Panc1 (cell line): ENCODE data around the gene GALNT18. TPM values are rescaled to one million over a fixed set of nuclear protein-coding genes. Genes with fewer than 3 reads are reported as not detected.

Experiments used
- ATAC-seq: fragments of 200-7000 bp; cut with Tn5 transposase; 2 replicates; pipeline ENCODE4 v1.9.1; 2020; ENCODE audit warnings: mild to moderate bottlenecking, moderate library complexity
- BruUV-seq: library from RNA; stranded (reverse); fragments of 400-500 nt; replicated peaks from 2 replicates; lab custom pipeline; 2021; lab: Mats Ljungman, UMichigan
- CTCF ChIA-PET: fragments of 300-600 bp; sonication (Branson Sonifier 250); formaldehyde crosslinking; loops from one replicate; lab custom pipeline; 2022; ENCODE audit warnings: antibody characterized with exemption; lab: Charles Lee
- POLR2A ChIA-PET: fragments of 300-600 bp; sonication (Branson Sonifier 250); formaldehyde crosslinking; loops from one replicate; lab custom pipeline; 2022; ENCODE audit warnings: antibody characterized with exemption; lab: Charles Lee
- DNase-seq: peaks from one replicate; pipeline ENCODE4 v3.0.0-alpha.2; 2010; ENCODE audit warnings: low read depth, low spot score
- H3K27ac ChIP-seq: 2 replicates; pipeline ENCODE4 v1.5.1; 2011; ENCODE audit warnings: mild to moderate bottlenecking, low read length, inconsistent platforms
- H3K27me3 ChIP-seq: fragments of 200-500 bp; sonication (Bioruptor generic); 2 replicates; pipeline ENCODE4 v1.6.0; 2014; ENCODE audit warnings: low read length, inconsistent platforms; ENCODE audit not compliant: control insufficient read depth, insufficient read depth
- H3K36me3 ChIP-seq: fragments of 200-500 bp; sonication (Bioruptor generic); 2 replicates; pipeline ENCODE4 v1.5.1; 2014; ENCODE audit warnings: inconsistent platforms, mild to moderate bottlenecking, low read length, moderate library complexity; ENCODE audit not compliant: control insufficient read depth, insufficient read depth
- H3K4me1 ChIP-seq: 2 replicates; pipeline ENCODE4 v1.5.1; 2011; ENCODE audit warnings: inconsistent platforms, mild to moderate bottlenecking, low read length, moderate library complexity; ENCODE audit not compliant: control insufficient read depth, insufficient read depth
- H3K4me3 ChIP-seq, 2 experiments: 2 replicates each; pipeline ENCODE4 v1.5.1; 2011 to 2012; ENCODE audit warnings: low read depth in 2 of 2, low read length in 2 of 2, mild to moderate bottlenecking in 2 of 2, inconsistent platforms in 1 of 2, moderate library complexity in 1 of 2
- H3K9me3 ChIP-seq: fragments of 200-500 bp; sonication (Bioruptor generic); 2 replicates; pipeline ENCODE4 v1.5.1; 2014; ENCODE audit warnings: low read depth, mild to moderate bottlenecking, inconsistent platforms, low read length, moderate library complexity; ENCODE audit not compliant: control insufficient read depth, insufficient read depth
- CTCF ChIP-seq: fragments of 450-650 bp; IDR thresholded peaks from 2 replicates; pipeline ENCODE4 v1.5.1; 2017; ENCODE audit warnings: mild to moderate bottlenecking
- POLR2AphosphoS5 ChIP-seq: IDR thresholded peaks from 2 replicates; pipeline ENCODE4 v1.6.1; 2012; ENCODE audit warnings: mild to moderate bottlenecking, low read depth, low read length, moderate library complexity
- REST ChIP-seq, 2 experiments: IDR thresholded peaks; 2 replicates each; pipeline ENCODE4 v1.6.1; 2011 to 2012; ENCODE audit warnings: low read depth in 2 of 2, control low read depth in 1 of 2, low read length in 1 of 2, mild to moderate bottlenecking in 1 of 2, moderate library complexity in 1 of 2; ENCODE audit not compliant: insufficient read depth in 1 of 2
- SIN3A ChIP-seq: IDR thresholded peaks from 2 replicates; pipeline ENCODE4 v1.6.1; 2012; ENCODE audit warnings: low read depth, mild to moderate bottlenecking, low read length, moderate library complexity, borderline replicate concordance; ENCODE audit not compliant: insufficient read depth
- TCF7L2 ChIP-seq: IDR thresholded peaks from 2 replicates; pipeline ENCODE4 v1.6.1; 2011; ENCODE audit warnings: mild to moderate bottlenecking, low read depth, low read length, inconsistent platforms
- in situ Hi-C: cut with HindIII; loops from 2 replicates; pipeline ENCODE4 v1.10.0; 2016; ENCODE audit warnings: low sequenced_read_pairs, low pct_unique_long_range_greater_than_20kb
- intact Hi-C: fragments of 100-400 bp; cut with micrococcal nuclease; formaldehyde crosslinking; loops from one replicate; pipeline ENCODE4 v1.10.0; 2022; ENCODE audit not compliant: unreplicated experiment
- total RNA-seq: library from RNA; stranded (reverse); gene quantifications from one replicate; pipeline ENCODE4 v1.2.1, GENCODE V29; 2021; ENCODE audit not compliant: unreplicated experiment

GALNT18 gene
- total RNA-seq, 1 experiment from 2014 or later, result 8.6 TPM

DNA sequence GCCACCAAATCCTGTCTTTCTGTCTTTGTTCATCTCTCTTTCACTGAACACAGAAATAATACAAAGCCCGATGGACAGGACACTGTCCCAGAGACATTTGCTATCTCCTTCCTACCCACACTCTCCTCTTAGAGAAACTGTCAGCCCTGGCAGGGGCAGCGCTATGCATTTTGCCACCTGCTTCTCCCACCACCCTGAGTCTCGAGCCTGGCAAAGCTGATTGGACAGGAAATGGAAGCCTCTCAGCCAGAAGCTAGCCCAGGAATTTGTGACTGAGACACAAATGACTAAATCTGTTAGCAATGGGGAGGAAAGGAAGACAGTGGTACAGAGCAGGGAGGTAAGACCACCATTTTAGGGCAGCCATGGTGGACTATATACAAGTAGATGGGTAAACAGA, 14.9 kb upstream of the GALNT18 start:
- H3K4me3 ChIP-seq, result no peak overlapping the region
- H3K27ac ChIP-seq, result no peak overlapping the region
- ATAC-seq (no peak), DNase-seq (no peak)
- H3K36me3 ChIP-seq, result no peaks in the 10 kb centered on the region
- in situ Hi-C loops, result no loop called here
- no peaks in the 10 kb centered on the region for H3K4me1 ChIP-seq
- TF ChIP-seq TCF7L2 (no peak), SIN3A (no peak), CTCF (no peak), POLR2AphosphoS5 (no peak), REST (IDR thresholded peaks at IDR 0.05; ENCODE audit: insufficient read depth in 1 of 2, low read depth in 2 of 2, low read length in 1 of 2) (no peak)
- H3K9me3 ChIP-seq, result no peaks in the 10 kb centered on the region
- intact Hi-C loops, result no loop called here
- no TSS peak for BruUV-seq
- H3K27me3 ChIP-seq, result peaks cover 3% of the 10 kb centered on the region; the same call in 1 of the 2 replicates
- CTCF ChIA-PET, result no interaction called here
- POLR2A ChIA-PET, result interaction anchor here (0.6 kb wide), 1 partner anchor 642 kb away, joined by 6 read pairs; no protein-coding TSS in a partner anchor

GRCh38 chr11:11635443-11635842, 13.6 kb upstream of the GALNT18 start:
- in situ Hi-C loops (no loop called here), intact Hi-C loops (no loop called here)
- BruUV-seq, result no TSS peak
- H3K27me3 ChIP-seq, result peaks cover 3% of the 10 kb centered on the region; the same call in 1 of the 2 replicates
- H3K36me3 ChIP-seq, result no peaks in the 10 kb centered on the region
- no peaks in the 10 kb centered on the region for H3K4me1 ChIP-seq
- POLR2A ChIA-PET, result no interaction called here
- H3K9me3 ChIP-seq, result no peaks in the 10 kb centered on the region
- DNase-seq (no peak), ATAC-seq (no peak)
- H3K27ac ChIP-seq, result no peak overlapping the region
- CTCF ChIA-PET, result no interaction called here
- TF ChIP-seq CTCF, result no peak
- H3K4me3 ChIP-seq, result no peak overlapping the region

DNA sequence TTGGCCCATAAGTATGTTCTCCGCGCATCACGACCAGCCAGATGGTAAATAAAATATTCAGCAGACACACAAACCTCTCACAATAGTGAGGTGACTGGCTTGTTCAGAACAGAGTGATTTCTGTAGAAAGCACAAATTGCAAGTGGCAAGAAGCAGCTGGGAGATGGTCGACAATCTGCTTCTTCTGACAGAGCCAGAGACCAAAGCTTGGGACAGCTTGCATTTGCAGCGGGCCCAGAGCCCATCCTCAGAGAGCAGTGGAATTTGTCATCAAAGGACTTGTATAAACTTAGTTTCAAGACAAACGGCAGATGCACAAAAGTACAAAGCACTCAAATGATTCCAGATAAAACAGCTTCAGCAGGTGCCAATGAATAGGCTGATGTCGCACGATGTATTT, 7.6 kb upstream of the GALNT18 start:
- Histone ChIP-seq H3K4me1 (no peaks in the 10 kb centered on the region), H3K27me3 (peaks cover 2% of the 10 kb centered on the region; the same call in 1 of the 2 replicates), H3K36me3 (no peaks in the 10 kb centered on the region), H3K27ac (no peak overlapping the region), H3K4me3 (no peak overlapping the region), H3K9me3 (no peaks in the 10 kb centered on the region)
- CTCF ChIA-PET, result no interaction called here
- no peak for TF ChIP-seq POLR2AphosphoS5
- no peak for TF ChIP-seq CTCF
- no peak for TF ChIP-seq TCF7L2
- no peak for TF ChIP-seq SIN3A
- no peak for TF ChIP-seq REST (IDR thresholded peaks at IDR 0.05; ENCODE audit: insufficient read depth in 1 of 2, low read depth in 2 of 2, low read length in 1 of 2)
- DNase-seq (no peak), ATAC-seq (no peak)
- BruUV-seq, result no TSS peak
- intact Hi-C loops (no loop called here), in situ Hi-C loops (no loop called here)
- POLR2A ChIA-PET, result no interaction called here
